Right lobe of liver (tissue), 4 donors: ENCODE results near the gene NOD1.

Experiments
- POLR2A ChIP-seq: fragments of 450-650 bp; IDR thresholded peaks from one replicate; pipeline ENCODE4 v1.6.1; 2017; ENCODE audit warnings: antibody characterized with exemption, mild to moderate bottlenecking
- TF ChIP-seq, protein P1 (sequence below), 4 donors: fragments of 200-600 bp in 3 of 4; fragments of 450-650 bp in 1 of 4; IDR thresholded peaks; one replicate each; pipeline versions ENCODE4 v1.5.1 to v1.8.0; 2016 to 2022; ENCODE audit warnings: antibody characterized with exemption in 4 of 4, mild to moderate bottlenecking in 2 of 4
- donor health status: DM: no; HTN: no; CAD: no.
- donor health status: DM: no; HTN: no; CAD: no.
- donor health status: DM: no; HTN: yes; CAD: no.

DNA sequence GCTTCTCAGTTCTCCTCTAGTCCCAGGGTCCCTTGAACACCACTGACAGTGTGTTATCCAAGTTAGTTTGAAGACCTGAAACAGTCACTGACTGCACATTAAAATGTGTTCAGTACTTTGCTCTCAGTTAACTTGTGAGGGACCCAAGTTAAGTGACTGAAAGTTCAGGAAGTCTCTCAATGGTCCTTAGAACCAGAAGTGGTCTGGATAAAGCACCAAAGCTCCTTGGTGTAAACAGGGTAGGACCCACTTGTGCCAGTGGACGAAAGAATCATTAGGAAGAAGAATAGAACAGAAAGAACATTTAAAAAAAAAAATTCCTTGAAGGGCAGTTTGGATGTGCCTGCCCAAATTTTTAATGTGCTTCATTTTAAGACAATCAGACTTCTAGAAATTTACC lies 45.1 kb downstream of the NOD1 start:
- TF ChIP-seq, protein P1, sequence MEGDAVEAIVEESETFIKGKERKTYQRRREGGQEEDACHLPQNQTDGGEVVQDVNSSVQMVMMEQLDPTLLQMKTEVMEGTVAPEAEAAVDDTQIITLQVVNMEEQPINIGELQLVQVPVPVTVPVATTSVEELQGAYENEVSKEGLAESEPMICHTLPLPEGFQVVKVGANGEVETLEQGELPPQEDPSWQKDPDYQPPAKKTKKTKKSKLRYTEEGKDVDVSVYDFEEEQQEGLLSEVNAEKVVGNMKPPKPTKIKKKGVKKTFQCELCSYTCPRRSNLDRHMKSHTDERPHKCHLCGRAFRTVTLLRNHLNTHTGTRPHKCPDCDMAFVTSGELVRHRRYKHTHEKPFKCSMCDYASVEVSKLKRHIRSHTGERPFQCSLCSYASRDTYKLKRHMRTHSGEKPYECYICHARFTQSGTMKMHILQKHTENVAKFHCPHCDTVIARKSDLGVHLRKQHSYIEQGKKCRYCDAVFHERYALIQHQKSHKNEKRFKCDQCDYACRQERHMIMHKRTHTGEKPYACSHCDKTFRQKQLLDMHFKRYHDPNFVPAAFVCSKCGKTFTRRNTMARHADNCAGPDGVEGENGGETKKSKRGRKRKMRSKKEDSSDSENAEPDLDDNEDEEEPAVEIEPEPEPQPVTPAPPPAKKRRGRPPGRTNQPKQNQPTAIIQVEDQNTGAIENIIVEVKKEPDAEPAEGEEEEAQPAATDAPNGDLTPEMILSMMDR (IDR thresholded peaks at IDR 0.05), result no peak
- no peak for TF ChIP-seq POLR2A
